ENCODE data around the gene PCK1.

Gene PCK1

GRCh38 chr20:57540890-57541580 lies 19.9 kb upstream of the PCK1 start:
- in situ Hi-C loops (cut with MboI; ENCODE audit: low sequenced_read_pairs, unreplicated experiment) = no loop called here
- TF ChIP-seq CTCF (IDR thresholded peaks at IDR 0.05; ENCODE audit: borderline replicate concordance, control extremely low read depth, extremely low read depth, insufficient read depth, missing control alignments) = no peak
- DNase-seq (ENCODE audit: low spot score) = no peak

- DNase-seq (ENCODE audit: low spot score) = no peak
- no peak for TF ChIP-seq CTCF (IDR thresholded peaks at IDR 0.05; ENCODE audit: borderline replicate concordance, control extremely low read depth, extremely low read depth, insufficient read depth, missing control alignments)
- in situ Hi-C loops (cut with MboI; ENCODE audit: low sequenced_read_pairs, unreplicated experiment) = no loop called here
These were observed 17.2 kb upstream of the PCK1 start for GRCh38 chr20:57543754-57544153.

GRCh38 chr20:57544838-57545564 lies 15.9 kb upstream of the PCK1 start:
- DNase-seq (ENCODE audit: low spot score) = no peak
- no peak for TF ChIP-seq CTCF (IDR thresholded peaks at IDR 0.05; ENCODE audit: borderline replicate concordance, control extremely low read depth, extremely low read depth, insufficient read depth, missing control alignments)
- in situ Hi-C loops (cut with MboI; ENCODE audit: low sequenced_read_pairs, unreplicated experiment) = no loop called here

- in situ Hi-C loops (cut with MboI; ENCODE audit: low sequenced_read_pairs, unreplicated experiment) = no loop called here
- no peak for DNase-seq (ENCODE audit: low spot score)
- no peak for TF ChIP-seq CTCF (IDR thresholded peaks at IDR 0.05; ENCODE audit: borderline replicate concordance, control extremely low read depth, extremely low read depth, insufficient read depth, missing control alignments)
These were observed 14.8 kb upstream of the PCK1 start for GRCh38 chr20:57545927-57546662.

- in situ Hi-C loops (cut with MboI; ENCODE audit: low sequenced_read_pairs, unreplicated experiment) = no loop called here
- no peak for TF ChIP-seq CTCF (IDR thresholded peaks at IDR 0.05; ENCODE audit: borderline replicate concordance, control extremely low read depth, extremely low read depth, insufficient read depth, missing control alignments)
- no peak for DNase-seq (ENCODE audit: low spot score)
These were observed 13.8 kb upstream of the PCK1 start for GRCh38 chr20:57546956-57547649.
